NCI-H524 treated with DMSO at 0.1 percent for 48 hours (cell line): ENCODE measurements around the gene RSPRY1.

Experiments used
- DNase-seq: peaks from one replicate; lab custom pipeline; 2025; lab: John Stamatoyannopoulos, UW

Gene RSPRY1

DNA sequence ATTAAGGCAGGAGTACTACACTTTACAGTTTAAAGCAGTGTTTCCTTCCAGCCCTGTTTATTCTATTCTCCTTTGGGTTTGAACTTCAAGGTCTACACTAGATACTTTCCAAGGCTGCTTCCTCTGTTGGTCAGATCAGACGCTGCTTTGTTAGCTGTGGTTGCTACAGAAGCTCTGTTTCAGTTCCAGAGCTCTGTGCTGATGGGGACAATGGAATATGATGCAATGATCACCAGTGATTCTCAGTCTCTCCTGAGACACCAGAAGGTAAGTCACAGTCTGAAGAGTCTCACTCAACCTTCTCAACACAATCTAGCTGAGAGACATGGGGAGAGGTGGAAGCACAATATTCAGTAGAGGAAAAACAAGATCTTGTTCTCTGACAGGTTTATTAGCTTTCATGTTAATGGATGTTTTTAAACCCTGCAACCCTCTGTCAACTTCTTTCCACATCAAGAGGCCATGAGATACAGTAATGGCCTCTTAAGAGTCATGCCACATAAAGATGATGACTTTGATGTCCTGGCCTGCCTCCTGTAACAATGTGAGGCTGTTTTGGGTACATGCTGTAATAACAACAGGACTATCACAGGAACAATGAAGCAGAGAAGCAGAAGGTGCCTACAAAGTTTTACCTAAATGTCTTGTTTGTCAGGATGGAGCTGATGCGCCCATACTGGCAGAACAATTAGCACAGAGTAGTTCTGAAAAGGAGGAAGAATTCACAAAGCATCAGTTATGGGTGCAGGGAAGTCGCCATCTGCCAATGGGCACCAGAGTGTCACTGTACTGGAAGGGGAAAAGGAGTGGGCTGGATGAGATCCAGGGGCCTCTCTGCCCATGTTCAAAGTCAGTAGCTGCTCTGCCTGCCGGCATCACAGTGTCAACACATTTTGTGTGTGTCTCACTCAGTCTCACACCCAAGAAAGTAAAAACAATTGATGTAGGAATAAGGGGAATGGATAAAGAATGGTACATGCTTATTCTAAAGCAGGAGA lies 33.7 kb upstream of the RSPRY1 start:
- no peak for DNase-seq

DNA sequence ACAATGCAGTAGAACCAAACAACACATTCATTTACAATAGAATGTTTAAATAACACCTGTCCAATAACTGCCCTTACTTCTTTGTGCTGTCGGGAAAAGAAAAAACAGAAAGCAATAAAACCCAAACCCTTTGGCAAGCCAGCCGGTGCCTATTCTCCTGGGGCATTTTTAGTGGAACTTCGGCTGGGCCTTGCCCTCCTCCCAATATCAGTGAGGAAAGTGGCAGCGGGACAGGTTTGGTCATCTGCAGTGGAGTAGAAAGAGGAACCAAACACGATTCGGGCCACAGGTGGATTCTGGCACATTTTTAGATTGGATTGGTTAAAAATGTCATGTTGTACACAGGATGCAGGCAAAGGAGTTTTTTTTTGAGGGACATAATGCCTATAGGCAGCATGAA lies 32.3 kb upstream of the RSPRY1 start:
- no peak for DNase-seq

DNA sequence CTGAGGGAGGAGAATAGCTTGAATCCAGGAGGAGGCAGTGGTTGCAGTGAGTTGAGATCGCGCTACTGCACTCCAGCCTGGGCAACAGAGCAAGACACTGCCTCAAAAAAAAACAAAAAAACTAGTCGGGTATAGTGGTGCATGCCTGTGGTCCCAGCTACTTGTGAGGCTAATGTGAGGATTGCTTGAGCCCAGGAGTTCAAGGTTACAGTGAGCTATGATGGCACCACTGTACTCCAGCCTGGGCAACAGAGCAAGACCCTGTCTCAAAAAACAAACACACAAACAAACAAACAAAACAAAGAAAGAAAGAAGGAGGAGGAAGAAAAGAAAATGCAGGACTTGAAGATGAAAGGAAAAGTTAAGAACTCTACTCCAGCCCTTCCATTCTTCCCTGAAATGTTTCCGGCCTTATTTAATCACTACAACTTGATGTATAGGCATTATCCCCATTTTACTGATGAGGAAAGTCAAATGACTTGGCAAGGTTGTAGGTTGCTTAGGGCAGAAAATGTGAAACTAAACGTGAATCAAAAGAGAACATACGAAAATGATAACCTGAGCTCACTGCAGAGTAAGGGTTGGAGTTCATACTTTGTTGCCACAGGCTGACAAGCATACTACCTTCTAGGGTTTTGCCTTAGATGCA lies 30.3 kb upstream of the RSPRY1 start:
- DNase-seq: no peak

DNA sequence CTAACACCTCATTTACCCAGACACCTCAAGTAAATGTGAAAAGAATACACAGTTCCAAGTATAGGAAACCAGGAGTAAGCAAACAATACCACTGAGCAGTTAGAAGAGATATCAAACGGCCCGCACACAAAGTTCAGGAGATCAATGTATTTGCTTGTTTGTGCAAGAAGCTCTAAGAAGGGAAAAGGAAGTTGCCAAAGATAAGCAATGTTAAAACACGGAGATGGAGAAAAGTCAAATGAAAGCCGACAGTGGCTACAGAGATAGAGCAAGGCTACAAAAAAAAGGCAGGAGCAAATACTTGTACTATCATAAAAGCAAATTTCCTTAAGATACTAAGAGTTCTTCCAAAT lies 29.8 kb upstream of the RSPRY1 start:
- no peak for DNase-seq

DNA sequence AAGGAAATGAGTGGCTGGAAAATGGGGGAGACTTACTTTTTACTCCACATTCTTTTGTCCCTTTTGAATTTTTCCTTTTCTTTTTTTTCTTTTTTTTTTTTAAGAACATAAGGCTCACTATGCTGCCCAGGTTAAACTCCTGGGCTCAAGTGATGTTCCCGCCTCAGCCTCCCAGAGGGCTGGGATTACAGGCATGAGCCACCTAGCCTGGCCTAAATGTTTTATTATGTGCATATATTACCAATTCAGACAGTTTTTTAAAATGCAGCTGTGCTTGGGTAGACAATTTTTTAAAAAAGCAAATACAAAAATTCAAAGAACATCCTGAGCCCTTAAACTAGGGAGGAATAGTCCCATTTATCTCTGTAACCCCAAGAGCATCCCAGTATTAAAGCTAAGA lies 28.6 kb upstream of the RSPRY1 start:
- DNase-seq: no peak

DNA sequence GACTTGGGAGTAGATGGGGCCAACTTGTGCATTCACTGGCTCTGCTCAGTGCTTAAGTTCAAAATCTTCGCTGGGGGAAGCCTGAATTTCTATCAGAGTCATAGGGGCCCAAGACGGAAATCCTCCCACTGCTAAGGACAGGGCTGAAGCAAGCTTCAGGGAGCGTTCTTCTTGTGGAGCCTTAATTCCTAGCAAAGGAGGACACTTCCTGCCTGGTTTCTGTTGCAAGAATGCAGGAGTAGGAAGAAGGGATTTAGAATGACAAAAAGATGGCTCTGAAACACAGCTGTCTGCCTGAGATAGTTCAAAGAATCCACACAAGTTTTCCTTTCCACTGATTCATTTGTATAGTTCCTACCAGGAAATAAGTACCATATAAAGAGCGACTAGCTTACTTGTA lies 26.7 kb upstream of the RSPRY1 start:
- DNase-seq: no peak

DNA sequence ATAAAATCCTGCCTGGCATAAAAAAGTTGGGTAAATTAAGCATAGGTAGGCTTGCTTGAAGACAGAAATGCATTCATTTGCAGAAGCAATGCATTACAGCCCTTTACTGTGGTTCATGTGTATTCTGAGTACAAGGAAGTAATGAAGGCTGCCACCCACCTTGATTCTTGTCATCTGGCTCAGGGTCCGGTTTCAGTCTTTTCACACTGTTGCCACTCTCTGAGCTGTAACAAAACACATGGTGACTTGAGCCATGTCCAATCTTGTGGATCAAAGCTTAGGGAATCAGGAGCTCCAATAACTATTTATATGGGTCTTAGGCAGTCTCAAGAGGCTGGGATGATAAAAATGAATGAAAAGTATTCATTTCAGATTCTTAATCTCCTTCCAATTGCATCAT lies 22.3 kb upstream of the RSPRY1 start:
- DNase-seq: no peak

DNA sequence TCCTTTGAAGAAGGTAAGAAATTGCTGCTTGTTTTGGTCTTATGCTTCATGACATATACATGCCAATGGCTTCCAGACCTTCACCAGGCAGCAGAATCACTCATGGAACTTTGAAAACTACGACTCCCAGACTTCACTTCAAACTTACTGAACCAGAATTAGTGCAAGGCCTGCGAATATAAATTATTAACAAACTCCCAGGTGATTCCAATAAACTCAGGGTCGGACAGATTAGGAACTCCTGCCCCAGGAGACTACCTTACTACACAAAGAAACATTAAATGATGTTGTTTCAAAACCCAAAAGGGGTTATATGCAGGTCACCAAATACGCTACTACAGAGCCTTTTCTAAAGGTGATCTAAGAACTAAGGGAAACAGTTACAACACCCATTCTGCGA lies 20.6 kb upstream of the RSPRY1 start:
- no peak for DNase-seq

DNA sequence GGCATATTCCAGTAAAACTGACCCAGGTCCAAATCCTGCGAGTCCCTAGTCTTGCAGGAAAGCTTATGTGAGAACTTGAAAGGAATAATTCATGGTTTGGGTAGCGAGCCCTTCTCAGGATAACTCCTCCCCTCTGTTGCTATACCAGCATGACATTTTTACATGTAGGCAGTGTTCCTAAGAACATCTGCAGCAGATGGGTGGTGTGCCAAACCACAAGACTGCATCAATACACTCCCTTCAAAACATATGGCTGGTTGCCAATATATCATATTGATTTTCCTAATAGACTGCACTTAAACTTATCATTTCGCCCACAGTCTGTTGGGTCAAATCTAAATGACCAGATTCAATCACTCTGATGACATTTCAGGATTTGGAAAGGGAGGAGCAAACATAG lies 20.2 kb upstream of the RSPRY1 start:
- DNase-seq: no peak

DNA sequence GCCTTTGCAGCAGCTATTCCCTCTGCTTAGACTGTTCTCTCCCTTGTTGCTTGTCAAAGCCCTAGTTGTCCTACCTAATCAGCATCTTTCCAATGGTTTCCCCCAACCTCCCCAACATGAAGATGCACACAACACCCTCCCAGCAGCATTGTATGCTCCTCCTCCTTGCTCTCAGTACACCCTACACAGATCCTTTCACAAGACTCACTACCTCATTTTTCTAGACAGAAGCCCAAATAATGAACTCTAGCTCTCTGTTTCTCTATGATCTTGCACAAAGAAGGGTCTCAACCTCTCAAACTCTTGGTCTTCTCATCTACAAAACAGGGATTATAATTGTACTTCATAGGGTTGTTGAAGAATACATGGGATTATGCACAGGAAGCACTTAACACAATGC lies 19.7 kb upstream of the RSPRY1 start:
- DNase-seq: no peak

DNA sequence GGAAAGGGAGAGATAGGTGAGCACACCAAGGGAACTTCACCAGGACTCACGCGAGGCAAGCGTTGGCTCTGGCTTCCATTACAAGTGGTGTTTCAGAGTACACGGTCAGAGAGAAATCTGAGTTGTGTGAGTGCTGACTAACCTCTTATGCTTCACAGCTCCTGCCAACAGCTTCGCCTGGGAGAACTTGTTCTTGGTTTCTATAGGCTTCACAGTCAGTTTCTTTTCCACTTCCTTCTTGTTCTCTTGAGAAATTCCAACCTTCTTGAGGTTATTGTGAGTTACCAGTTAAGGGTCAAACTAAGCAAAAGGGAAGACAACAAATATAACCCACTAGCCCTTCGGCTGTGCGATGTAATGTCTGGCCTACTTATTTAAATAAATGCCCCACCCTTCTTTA lies 19.2 kb upstream of the RSPRY1 start:
- DNase-seq: no peak

DNA sequence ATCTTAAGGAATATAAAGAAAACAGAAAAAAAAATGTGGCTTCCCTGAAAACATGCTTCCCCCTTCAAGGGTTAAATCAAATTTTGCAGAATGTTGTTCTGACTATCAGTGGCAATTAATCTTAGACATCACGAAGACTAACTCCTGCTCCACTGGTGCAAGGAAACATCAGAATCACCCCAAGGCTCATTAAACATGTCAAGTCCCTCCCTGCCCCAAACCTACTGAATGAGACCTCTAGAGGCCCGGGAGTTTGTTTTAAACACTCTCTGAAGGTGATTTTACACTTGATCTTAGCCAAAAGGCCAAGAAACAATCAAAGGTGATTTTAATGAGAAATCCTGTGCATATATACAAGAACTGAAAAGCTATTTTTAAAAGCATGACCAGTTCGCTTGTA lies 18.6 kb upstream of the RSPRY1 start:
- no peak for DNase-seq

DNA sequence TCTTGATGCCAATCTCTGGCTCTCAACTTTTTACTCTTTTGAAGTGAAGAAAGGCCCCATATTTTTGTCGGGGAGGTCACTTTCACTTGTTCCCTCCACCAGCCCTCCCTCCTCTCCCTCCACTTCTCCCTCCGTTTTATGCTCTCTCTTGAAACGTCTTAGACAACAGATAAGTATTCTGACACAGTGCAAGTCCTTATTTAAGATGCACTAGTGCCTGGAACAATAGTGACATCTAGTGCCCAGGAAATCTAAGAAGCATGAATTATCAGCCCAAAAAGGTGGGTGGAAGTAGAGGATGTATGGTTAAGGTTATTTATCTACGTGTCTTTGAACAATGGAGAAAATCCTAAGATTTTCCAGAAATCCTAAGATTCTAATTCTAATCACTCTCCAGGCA lies 18.2 kb upstream of the RSPRY1 start:
- peak; percentile 45 for DNase-seq

DNA sequence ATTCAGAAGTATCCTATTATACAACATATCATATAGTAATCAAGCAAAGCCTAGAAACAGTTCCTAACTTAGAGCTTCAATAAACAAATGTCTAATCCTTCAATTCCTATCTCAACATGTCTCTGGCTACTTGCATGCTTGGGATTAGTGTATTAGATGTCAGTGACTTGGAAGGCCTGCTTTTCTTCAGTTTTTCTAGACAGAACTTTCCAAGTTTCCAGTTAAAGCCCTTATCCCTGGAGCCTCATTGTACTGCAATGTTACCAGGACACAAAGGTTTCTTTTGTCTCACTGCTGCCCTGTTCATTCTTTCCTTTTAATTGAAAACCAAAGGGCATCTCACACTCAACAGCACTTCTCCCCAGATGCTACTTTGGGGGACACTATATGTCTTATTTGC lies 16.8 kb upstream of the RSPRY1 start:
- DNase-seq: no peak

DNA sequence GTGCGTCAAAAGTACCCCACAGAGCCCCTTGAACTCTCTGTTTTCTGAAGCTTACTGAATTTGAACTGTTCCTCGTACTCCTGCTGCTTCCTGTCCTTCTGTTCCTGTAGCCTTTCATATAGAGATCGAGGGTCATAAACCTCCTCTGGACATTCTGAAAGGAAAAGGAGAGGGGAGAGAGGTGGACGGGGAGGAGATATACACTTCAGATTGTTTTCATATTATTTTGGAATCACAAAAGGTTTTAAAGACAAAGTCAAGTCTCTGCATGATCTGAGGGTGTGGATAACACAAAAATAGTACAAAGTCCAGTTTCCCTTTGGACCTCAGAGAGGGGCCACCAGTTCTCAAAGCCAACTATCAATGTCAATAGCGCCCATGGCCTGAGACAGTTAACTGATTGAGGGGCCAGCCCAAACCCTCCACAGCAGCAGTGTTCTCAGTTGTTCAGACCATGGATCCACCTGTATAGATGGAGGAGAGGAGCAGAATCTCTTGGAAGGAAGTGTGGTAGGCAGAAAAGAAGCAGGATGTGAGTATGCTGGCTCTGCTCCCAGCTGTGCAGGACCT lies 13.3 kb upstream of the RSPRY1 start:
- no peak for DNase-seq

DNA sequence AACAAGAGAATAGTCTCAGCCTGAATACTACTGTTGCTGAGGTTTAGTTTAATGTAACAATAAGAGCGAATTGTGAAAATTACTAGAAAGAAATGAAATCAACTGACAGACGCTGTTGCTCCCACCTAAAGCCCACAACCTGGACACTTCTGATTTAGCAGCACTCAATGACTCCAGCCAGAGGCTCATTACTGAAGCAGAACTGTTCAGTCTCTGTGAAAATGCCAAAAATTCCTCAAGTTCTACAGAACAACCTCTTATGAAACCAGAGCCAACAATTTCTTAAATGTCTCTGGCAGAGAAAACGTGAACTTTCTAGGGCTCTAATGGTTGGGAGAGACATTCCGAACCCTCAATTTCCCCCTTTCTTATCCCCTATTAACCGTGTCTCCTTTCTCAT lies 10.2 kb upstream of the RSPRY1 start:
- no peak for DNase-seq

DNA sequence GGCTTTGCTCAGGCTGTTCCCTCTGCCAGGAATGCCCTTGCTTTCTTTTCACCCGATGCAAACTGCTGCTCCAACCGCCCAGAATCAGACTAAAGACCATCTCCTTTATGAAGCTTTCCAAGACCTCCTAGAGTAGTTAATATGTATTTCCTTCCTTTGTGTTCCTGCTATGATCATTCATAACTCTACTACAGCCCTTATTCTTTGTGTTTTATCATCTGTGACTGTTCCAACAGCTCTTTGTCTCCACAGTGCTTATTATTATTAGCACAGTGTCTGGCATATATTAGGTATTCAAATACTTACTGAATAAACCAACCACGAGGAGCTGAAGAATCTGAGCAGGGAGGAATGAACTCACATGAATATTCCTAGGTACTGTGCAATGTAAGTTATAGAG lies 7.9 kb upstream of the RSPRY1 start:
- DNase-seq: no peak

DNA sequence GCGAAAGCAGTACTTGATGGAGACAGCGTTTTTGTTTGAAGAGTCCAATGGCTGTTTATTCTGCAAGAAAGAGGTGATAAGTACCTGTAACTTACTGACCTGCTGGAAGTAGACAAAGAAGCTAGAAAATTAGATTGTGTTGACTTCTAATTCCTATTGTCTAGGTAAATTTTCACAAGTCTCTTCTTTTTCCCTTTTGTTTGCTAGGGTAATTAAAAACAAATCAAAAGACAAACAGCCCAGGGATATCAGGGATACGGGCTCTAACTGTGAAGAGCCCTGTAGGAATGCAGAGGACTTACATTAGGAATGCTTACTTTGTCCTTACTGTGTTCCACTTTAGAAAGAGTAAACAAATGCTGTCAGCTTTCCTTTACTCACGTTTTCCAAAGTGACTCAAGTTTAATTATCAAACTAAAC lies 7.3 kb upstream of the RSPRY1 start:
- no peak for DNase-seq

DNA sequence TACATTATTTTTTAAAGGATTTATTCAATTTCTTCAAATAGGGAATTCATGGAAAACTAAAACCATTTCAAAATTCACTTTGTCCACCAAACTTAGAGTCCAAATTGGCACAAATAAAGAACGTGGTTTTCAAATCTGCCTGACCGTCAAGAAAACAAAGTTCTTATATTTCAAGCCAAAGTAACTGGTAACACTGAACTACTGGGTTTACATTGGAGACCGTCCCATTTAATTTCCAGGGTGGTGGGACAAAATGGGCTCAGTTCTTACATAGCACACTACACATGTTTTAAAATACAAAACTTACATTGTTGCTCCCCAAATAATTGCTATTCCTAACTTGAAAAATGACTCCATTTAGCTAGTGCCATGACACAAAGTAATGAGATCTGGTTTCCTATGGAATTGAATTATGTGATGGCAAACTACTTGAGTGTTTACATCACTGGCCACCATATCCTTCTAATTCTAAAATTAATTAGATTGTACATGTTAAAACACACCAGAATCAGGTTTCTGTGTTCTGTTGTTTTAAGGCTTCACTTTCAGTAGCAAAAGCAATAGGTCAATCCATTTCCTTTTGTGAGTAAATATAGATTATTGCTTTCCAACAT lies 6.8 kb upstream of the RSPRY1 start:
- no peak for DNase-seq

DNA sequence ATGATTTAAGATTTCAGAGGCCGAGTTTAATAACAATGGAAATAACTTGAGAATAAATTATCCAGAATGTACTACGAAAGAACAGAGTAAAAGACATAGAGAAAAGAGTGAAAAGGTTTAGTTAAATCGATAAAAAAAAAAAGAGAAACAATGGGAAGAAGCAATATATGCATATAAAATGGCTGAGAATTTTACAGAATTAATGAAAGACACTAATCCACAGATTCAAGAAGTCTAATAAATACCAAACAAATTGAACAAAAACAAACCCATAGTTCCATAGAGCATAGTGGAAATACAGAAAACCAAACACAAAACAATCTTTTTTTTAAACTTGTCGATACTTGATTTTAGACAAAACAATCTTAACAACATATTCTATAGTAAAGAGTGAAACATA lies 2.0 kb upstream of the RSPRY1 start:
- DNase-seq: no peak

DNA sequence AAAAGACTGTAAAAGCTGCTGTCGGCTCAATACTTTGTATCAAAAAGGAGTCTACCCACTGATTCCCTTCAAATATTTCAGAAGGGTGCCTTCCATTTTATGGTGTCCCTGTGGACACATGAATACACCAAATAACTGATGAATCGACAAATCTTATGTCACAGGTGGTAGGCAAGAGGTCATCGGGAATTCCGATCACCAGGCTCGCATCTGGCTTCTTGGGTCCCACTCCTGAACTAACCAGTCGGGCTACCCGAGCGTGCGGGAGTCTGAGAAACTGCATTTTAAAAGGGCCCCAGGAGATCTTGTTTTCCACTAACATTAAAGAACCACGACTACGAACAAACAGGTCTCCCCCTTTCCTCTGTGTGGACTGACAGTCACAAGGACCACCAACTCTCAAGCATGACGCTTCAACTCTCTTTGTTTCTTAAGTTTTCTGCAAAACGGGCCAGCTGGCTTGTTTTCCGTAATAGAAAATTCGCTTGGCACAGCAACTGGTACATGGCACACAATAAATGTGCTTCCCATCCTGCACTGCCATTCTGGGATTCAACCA lies 1.2 kb upstream of the RSPRY1 start:
- DNase-seq: no peak

DNA sequence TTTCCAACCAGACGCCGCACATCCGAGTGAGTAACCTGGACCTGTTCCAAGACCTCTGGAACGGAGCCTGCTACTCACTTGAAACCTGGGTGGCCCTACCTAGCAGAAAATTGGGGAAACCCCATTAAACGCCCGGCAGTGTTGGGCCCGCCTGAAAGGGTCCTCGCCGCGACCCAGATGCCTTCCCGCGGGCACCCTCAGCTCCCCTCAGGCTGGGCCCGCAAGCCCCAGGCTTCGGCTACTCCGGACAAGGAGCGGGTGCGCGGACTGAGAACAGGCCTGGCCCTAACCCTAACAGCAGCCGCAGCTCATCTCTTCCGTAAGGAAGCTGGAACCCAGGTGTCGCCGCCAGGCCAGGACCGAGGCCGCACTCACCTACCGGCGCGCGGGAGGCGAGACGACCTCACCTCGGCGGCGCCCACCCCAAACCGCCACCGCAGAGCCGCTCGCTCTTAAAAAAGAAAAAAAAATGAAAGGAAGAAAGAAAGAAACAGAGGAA lies 634 bp upstream of the RSPRY1 start:
- no peak for DNase-seq
